Urinary bladder (tissue), 4 donors: ENCODE results near the gene SLC16A10. TPM values are rescaled to one million over a fixed set of nuclear protein-coding genes. Genes with fewer than 3 reads are reported as not detected.
"Not testable (repeated sequence)": the region's sequence is repeated elsewhere in the genome, so short reads cannot be mapped to it uniquely, and the experiment has no call there.

Experiments
- DNase-seq: peaks from one replicate; pipeline ENCODE4 v3.0.0-alpha.2; 2015; ENCODE audit errors: extremely low spot score
- H3K27ac ChIP-seq: one replicate; pipeline ENCODE4 v1.5.1; 2013; ENCODE audit warnings: low read depth, mild to moderate bottlenecking, moderate library complexity
- H3K36me3 ChIP-seq: one replicate; pipeline ENCODE4 v1.6.1; 2013; ENCODE audit warnings: mild to moderate bottlenecking, moderate library complexity; ENCODE audit not compliant: insufficient read depth
- H3K4me1 ChIP-seq: one replicate; pipeline ENCODE4 v1.6.1; 2013; ENCODE audit warnings: mild to moderate bottlenecking, moderate library complexity; ENCODE audit not compliant: insufficient read depth
- H3K4me3 ChIP-seq: one replicate; pipeline ENCODE4 v1.5.1; 2013; ENCODE audit warnings: low read depth, low read length
- WGBS: extraction: QIAGEN DNeasy Blood & Tissue Kit; methylation state at CpG from one replicate; pipeline ENCODE4 v1.1.7; 2013; 5-methylcytosine and 5-hydroxymethylcytosine counted together
- polyA plus RNA-seq: library from polyadenylated mRNA; stranded (reverse); fragments of 200-250 nt; gene quantifications from one replicate; pipeline ENCODE4 v1.2.3, GENCODE V29; 2013
- total RNA-seq: library from RNA; depleted of rRNA; stranded (reverse); fragments of >200 nt; gene quantifications from one replicate; pipeline ENCODE4 v1.2.3, GENCODE V29; 2014
- donor health status: healthy with polysubstance abuse.
- donor health status: healthy.

SLC16A10 gene
- total and polyA plus RNA-seq, 2 donors = 0.49 to 5.4 TPM

DNA sequence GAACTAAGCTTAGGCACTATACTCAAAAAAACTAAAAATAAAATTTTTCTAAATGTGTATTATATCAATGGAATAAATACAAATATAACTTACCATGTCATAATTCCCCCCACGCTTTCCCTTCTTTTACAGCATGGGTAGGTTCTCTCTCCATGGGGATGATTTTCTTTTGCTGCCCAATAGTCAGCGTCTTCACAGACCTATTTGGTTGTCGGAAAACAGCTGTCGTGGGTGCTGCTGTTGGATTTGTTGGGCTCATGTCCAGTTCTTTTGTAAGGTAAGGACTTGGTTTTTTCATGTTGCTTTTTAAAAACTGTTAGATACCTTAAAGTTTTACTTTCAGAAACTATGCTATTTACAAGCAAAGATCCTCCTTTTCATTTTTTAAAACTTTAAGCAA is 85.3 kb downstream of the SLC16A10 start:
- DNase-seq = no peak
- Histone ChIP-seq H3K27ac (no peak overlapping the region), H3K4me1 (no peaks in the 10 kb centered on the region), H3K36me3 (no peaks in the 10 kb centered on the region), H3K4me3 (no peak overlapping the region)
- WGBS = 57% methylated on average over 4 of the region's 4 CpGs

DNA sequence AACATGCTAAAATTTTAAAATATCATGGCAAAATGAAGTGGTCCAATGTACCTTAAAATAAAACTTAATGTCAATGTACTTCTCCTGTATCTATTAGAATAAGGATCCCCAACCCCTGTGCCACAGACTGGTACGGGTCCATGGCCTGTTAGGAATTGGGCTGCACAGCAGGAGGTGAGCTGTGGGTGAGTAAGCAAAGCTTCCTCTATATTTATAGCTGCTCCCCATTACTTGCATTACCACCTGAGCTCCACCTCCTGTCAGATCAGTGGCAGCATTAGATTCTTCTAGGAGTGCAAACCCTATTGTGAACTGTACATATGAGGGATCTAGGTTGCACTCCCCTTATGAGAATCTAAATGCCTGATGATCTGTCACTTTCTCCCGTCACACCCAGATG is 86.0 kb downstream of the SLC16A10 start:
- WGBS = 85% methylated on average over 2 of the region's 2 CpGs
- no peaks in the 10 kb centered on the region for H3K4me1 ChIP-seq

DNA sequence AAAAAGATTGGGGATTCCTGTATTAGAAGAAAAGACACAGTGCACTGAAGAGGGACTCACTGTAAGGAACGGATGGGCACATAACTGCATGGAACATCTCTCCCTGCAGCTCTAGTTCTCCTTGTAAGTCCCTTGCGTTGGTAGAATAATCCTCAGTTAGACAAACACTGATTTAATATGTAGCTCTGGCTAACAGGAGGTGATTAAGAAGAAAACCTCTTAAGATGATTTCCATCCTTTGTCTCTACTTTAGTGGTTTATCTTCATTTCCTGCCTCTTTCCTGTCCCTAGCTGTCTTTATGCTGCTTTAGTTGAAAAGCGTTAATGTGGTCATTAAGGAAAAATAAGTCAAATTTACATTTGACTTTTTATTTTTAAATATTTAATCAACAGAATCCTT is 86.6 kb downstream of the SLC16A10 start:
- H3K36me3 ChIP-seq = no peaks in the 10 kb centered on the region
- no peaks in the 10 kb centered on the region for H3K4me1 ChIP-seq
- H3K27ac ChIP-seq = no peak overlapping the region
- H3K4me3 ChIP-seq = no peak overlapping the region
- 48% methylated on average over 3 of the region's 3 CpGs for WGBS
- no peak for DNase-seq

More for the DNA sequence above, 86.0 kb downstream of the SLC16A10 start:
- H3K36me3 ChIP-seq = no peaks in the 10 kb centered on the region
- no peak overlapping the region for H3K27ac ChIP-seq
- no peak overlapping the region for H3K4me3 ChIP-seq
- no peak for DNase-seq

DNA sequence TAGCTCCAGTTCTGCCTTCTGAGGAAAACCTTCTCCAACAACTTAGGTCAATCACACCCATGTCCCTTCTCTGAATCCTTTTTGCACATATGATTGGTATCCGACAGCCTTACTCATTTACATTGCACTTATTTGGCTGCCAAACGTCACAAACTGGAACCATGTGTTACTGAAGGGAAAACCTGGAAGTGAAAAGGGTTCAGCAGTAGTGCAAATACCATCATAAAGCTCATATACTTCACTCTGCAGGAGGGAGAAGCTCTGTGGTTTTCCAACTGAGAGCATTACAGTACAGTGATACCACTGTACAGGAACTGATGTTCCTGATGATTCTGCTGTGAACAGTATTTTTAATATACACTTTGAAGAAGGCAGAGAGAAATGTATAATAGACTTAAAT is 87.8 kb downstream of the SLC16A10 start:
- H3K4me3 ChIP-seq = no peak overlapping the region
- no peaks in the 10 kb centered on the region for H3K36me3 ChIP-seq
- no peak for DNase-seq
- 63% methylated on average over 2 of the region's 2 CpGs for WGBS
- H3K4me1 ChIP-seq = no peaks in the 10 kb centered on the region
- no peak overlapping the region for H3K27ac ChIP-seq

DNA sequence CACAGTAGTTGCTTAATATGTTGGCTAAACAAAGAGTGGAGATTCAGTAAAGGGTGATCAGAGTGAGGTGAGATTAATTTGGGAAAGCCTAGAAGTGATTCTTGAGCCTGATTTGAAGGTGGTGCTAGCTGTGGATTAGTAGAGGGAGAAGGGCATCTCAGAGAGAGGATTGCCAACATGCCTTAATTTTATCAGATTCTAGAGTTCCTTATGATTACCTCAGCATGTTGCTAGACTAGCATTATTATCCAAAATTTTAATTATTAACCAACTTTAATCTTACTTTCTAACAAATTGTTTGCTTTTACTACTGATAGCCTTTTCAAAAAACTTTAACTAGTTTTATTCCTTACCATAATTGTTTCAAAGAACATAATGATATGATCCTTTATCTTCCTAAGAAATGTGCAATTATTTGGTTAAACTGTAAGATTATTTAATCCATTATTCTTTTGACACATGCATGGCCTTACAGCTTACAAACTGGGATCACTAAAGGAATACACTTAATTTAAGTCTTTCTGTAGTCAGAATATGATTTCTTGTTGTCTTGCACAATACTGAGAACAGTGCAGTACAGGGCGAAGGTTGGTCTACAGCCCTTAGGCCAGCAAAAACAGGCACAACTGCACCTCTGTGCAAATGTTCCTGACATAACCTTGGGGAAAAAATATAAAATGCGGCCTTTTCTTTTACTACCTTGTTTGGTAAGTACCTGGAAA is 88.9 kb downstream of the SLC16A10 start:
- 98% methylated on average over 2 of the region's 2 CpGs for WGBS

DNA sequence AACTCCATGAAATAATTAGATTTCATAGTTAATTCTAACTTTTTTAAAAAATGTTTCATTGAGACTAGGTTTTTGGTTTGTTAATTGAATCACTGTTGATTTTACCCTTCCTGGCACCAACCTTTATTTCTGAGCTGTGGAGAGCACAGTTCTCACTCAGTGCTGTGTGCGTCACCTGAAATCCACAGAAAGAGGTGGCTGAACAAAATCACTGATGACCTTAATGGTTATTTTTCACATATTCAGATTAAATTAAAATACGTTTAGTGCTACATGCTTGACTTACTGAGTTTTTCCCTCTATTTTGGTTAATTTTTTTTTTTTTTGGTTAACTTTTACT is 89.4 kb downstream of the SLC16A10 start:
- H3K27ac ChIP-seq = no peak overlapping the region
- DNase-seq = no peak
- H3K4me1 ChIP-seq = no peaks in the 10 kb centered on the region
- WGBS = 94% methylated on average over 2 of the region's 2 CpGs
- no peak overlapping the region for H3K4me3 ChIP-seq
- no peaks in the 10 kb centered on the region for H3K36me3 ChIP-seq

More for the DNA sequence above, 88.9 kb downstream of the SLC16A10 start:
- H3K4me1 ChIP-seq = no peaks in the 10 kb centered on the region
- no peak overlapping the region for H3K4me3 ChIP-seq
- no peaks in the 10 kb centered on the region for H3K36me3 ChIP-seq
- no peak for DNase-seq
- H3K27ac ChIP-seq = no peak overlapping the region

DNA sequence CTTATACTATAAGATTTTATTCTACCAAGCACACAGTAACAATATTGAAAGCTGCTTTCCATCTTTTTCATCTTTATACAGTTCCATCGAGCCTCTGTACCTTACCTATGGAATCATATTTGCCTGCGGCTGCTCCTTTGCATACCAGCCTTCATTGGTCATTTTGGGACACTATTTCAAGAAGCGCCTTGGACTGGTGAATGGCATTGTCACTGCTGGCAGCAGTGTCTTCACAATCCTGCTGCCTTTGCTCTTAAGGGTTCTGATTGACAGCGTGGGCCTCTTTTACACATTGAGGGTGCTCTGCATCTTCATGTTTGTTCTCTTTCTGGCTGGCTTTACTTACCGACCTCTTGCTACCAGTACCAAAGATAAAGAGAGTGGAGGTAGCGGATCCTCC is 89.8 kb downstream of the SLC16A10 start:
- H3K4me1 ChIP-seq = no peaks in the 10 kb centered on the region
- no peak for DNase-seq
- 91% methylated on average over 6 of the region's 6 CpGs for WGBS
- no peak overlapping the region for H3K27ac ChIP-seq
- no peak overlapping the region for H3K4me3 ChIP-seq
- H3K36me3 ChIP-seq = no peaks in the 10 kb centered on the region

DNA sequence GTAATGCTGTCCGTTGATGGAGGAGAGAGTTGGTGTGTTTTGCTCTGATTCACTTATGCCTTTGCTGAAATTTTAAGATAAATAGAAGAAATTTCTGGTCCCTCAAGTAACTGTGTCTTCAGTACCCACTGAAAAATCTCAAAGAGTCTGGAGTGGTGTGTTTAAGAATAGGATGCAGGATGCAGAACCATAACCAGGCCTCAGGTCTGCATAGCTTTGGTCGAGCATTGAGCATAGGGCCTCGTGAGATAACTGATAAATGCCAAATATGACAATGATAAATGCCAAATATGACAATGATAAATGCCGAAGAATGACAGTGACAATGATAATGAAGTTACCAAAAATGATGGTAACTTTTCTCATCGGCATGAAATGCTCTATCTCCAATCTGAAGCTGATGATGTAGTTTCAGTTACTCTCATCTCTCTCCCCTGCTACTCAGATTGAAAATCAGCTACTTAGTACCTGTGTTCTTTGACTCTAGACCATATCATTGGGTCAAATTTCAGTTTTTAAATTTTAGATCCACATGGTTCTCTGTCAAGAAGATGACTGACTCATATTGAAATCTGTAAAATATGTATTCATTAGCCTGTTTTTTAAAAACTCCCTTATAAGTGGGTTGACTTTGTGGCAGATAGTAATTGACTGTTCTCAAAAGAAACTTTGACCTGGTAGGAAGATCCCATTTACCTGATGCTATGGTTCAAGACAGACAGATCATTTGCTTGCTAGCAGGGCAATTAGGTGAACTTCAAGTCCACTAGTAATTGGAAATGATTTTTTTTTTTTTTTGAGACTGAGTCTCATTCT is 96.6 kb downstream of the SLC16A10 start:
- DNase-seq = no peak
- WGBS = 82% methylated on average over 5 of the region's 5 CpGs
- H3K4me1 ChIP-seq = no peaks in the 10 kb centered on the region
- H3K4me3 ChIP-seq = no peak overlapping the region
- H3K36me3 ChIP-seq = no peaks in the 10 kb centered on the region
- no peak overlapping the region for H3K27ac ChIP-seq

DNA sequence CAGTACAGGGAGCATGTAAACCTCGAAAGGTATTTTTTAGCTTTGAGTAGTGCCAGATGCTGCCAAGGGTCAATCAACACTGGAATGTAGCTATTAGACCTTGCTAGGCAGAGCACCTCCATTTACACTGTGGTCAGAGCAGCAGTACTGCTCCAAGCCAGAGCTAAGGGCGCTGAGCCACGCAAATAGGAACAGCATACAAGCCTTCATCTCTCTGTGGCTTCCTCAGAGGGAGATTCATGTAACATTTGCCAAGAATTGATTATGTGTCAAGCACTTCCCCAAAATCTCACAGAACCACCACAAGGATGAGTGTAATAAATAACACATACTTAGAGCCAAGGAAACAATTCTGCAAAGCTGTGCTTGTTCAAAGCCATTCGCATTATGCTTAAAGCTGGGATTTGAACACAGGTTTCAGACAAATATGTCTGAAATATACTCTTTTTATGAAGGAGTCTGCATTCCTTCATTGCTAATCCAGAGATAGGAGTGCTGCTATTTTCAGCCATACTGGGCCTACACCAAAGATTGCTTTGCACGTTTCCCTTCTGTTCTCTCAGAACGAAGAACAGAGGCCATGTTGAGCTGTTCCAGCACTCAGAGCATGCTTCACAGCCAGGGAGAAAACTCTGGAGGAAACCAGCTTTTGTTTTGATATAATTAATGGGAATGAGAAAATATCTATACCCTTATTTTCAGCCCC is 97.7 kb downstream of the SLC16A10 start:
- Histone ChIP-seq H3K27ac (no peak overlapping the region), H3K36me3 (no peaks in the 10 kb centered on the region), H3K4me3 (no peak overlapping the region), H3K4me1 (no peaks in the 10 kb centered on the region)
- WGBS = 64% methylated on average over 6 of the region's 6 CpGs
- no peak for DNase-seq

DNA sequence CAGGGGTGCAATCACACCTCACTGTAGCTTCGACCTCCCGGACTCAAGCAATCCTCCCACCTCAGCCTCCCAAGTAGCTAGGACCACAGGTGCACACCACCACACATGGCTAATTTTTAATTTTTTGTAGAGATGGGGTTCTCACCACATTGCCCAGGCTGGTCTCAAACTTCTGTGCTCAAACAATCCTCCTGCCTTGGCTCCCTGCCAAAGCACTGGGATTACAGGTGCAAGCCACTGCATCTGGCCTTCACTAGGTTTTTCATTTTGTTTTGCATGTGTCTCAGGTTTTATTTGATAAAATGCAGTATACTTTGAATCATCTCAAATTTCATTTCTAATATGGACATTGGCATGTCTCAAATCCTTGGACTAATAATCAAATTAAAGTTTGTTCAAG is 98.7 kb downstream of the SLC16A10 start:
- no peak for DNase-seq
- Histone ChIP-seq H3K27ac (no peak overlapping the region), H3K36me3 (no peaks in the 10 kb centered on the region), H3K4me3 (no peak overlapping the region), H3K4me1 (no peaks in the 10 kb centered on the region)
- WGBS = 98% methylated on average over 2 of the region's 2 CpGs

DNA sequence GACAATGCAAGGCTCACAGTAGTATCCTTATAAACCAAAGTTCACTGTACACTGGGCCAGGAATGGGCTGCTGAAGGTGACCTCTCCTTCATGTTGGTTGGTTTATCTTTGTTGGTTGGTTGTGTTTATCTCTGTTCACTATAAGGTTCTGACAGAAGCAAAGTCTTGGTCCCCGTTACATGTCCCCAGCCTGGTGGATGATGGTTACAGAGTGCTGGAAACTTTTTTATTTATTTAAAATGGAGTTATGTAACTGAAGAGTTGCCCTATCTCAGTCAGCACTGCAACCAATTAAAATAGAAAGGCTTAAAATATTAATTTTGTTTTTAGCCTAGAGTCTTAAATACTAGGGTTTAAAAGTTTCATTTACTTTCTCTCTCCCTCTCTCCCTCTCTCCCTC is 100.6 kb downstream of the SLC16A10 start:
- Histone ChIP-seq H3K4me1 (no peaks in the 10 kb centered on the region), H3K27ac (no peak overlapping the region), H3K36me3 (no peaks in the 10 kb centered on the region), H3K4me3 (no peak overlapping the region)
- no peak for DNase-seq
- WGBS = 85% methylated on average over 1 of the region's 1 CpG

DNA sequence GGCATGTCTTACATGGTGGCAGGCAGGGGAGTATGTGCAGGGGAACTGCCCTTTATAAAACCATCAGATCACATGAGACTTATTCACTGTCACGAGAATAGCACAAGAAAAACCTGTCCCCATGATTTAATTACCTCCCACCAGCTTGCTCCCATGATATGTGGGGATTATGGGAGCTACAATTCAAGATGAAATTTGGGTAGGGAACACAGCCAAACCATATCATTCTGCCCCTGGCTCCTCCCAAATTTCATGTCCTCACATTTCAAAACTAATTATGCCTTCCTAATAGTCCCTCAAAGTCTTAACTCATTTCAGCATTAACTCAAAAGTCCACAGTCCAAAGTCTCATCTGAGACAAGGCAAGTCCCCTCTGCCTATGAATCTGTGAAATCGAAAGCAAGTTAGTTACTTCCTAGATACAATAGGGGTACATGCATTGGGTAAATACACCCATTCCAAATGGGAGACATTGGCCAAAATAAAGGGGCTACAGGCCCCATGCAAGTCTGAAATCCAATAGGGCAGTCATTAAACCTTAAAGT is 102.4 kb downstream of the SLC16A10 start:
- H3K36me3 ChIP-seq = not testable (repeated sequence)
- 83% methylated on average over 2 of the region's 2 CpGs for WGBS

DNA sequence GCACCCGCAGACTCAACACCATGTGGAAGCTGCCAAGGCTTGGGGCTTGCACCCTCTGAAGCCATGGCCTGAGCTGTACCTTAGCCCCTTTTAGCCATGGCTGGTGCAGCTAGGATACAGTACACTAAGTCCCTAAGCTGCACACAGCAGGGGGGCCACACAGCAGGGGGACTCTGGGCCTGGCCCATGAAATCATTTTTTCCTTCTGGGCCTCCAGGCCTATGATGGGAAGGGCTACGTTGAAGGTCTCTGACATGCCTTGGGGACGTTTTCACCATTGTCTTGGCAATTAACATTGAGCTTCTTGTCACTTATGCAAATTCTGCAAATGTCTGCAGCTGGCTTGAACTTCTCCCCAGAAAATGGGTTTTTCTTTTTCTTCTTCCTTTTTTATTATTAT is 103.3 kb downstream of the SLC16A10 start:
- no peaks in the 10 kb centered on the region for H3K36me3 ChIP-seq

More for the DNA sequence above, 102.4 kb downstream of the SLC16A10 start:
- not testable (repeated sequence) for DNase-seq, H3K4me1 ChIP-seq, H3K4me3 ChIP-seq, H3K27ac ChIP-seq

More for the DNA sequence above, 103.3 kb downstream of the SLC16A10 start:
- Histone ChIP-seq H3K4me1 (no peaks in the 10 kb centered on the region), H3K4me3 (no peak overlapping the region), H3K27ac (no peak overlapping the region)
- 96% methylated on average over 3 of the region's 3 CpGs for WGBS
- no peak for DNase-seq
